WTC11 (cell line): ENCODE measurements around the gene LMO3. TPM values are rescaled to one million over a fixed set of nuclear protein-coding genes. Genes with fewer than 3 reads are reported as not detected.

ENCODE experiments used
- ATAC-seq: fragments of 200-7000 bp; cut with Tn5 transposase; 2 replicates; pipeline ENCODE4 v1.10.0; 2021; ENCODE audit warnings: mild to moderate bottlenecking, moderate library complexity
- CTCF ChIA-PET: fragments of 300-600 bp; sonication (Branson Sonifier 250); formaldehyde crosslinking; loops from one replicate; lab custom pipeline; 2021; ENCODE audit warnings: antibody characterized with exemption; lab: Charles Lee
- POLR2A ChIA-PET: fragments of 350-600 bp; sonication (Branson Sonifier 250); formaldehyde crosslinking; loops from one replicate; lab custom pipeline; 2021; ENCODE audit warnings: antibody characterized with exemption; lab: Charles Lee
- DNase-seq: peaks from one replicate; pipeline ENCODE4 v3.0.0; 2021; ENCODE audit warnings: low spot score
- H3K27ac Mint-ChIP-seq: 2 replicates; pipeline ENCODE4 v1.8.0; 2021; ENCODE audit warnings: mixed read lengths
- H3K27me3 Mint-ChIP-seq: 2 replicates; pipeline ENCODE4 v1.8.0; 2021; ENCODE audit warnings: low read depth, mild to moderate bottlenecking, moderate library complexity, mixed read lengths
- H3K36me3 Mint-ChIP-seq: 2 replicates; pipeline ENCODE4 v1.8.0; 2021; ENCODE audit warnings: mixed read lengths
- H3K4me1 Mint-ChIP-seq: 2 replicates; pipeline ENCODE4 v1.8.0; 2022; ENCODE audit warnings: mixed read lengths
- H3K4me3 Mint-ChIP-seq: 2 replicates; pipeline ENCODE4 v1.8.0; 2021; ENCODE audit warnings: mild to moderate bottlenecking, moderate library complexity, mixed read lengths
- H3K9me3 Mint-ChIP-seq: 2 replicates; pipeline ENCODE4 v1.8.0; 2021; ENCODE audit warnings: mixed read lengths
- AR ChIP-seq: fragments of 250-450 bp; sonication (Bioruptor Pico); IDR thresholded peaks from 2 replicates; pipeline ENCODE4 v1.9.0; 2021; ENCODE audit warnings: mild to moderate bottlenecking
- E2F4 ChIP-seq: sonication (generic); formaldehyde crosslinking; IDR thresholded peaks from 2 replicates; pipeline ENCODE4 v1.8.1; 2022; ENCODE audit warnings: low read depth, mild to moderate bottlenecking, moderate library complexity, missing genetic modification reagents, borderline replicate concordance
- ELF4 ChIP-seq: sonication (generic); formaldehyde crosslinking; IDR thresholded peaks from 2 replicates; pipeline ENCODE4 v1.8.1; 2022; ENCODE audit warnings: low read depth, mild to moderate bottlenecking, moderate library complexity, missing genetic modification reagents
- HMGA2 ChIP-seq: fragments of 250-450 bp; sonication (Bioruptor Pico); IDR thresholded peaks from 2 replicates; pipeline ENCODE4 v1.4.0; 2021; ENCODE audit warnings: mild to moderate bottlenecking, moderate library complexity
- IRF2 ChIP-seq: sonication (generic); formaldehyde crosslinking; IDR thresholded peaks from 2 replicates; pipeline ENCODE4 v1.8.0; 2022; ENCODE audit warnings: low read depth, missing genetic modification reagents, borderline replicate concordance
- NFYB ChIP-seq: sonication (generic); formaldehyde crosslinking; conservative IDR thresholded peaks from 2 replicates; pipeline ENCODE4 v1.8.0; 2022; ENCODE audit warnings: low read depth, missing genetic modification reagents
- PRDM15 ChIP-seq: sonication (generic); formaldehyde crosslinking; IDR thresholded peaks from 2 replicates; pipeline ENCODE4 v1.8.0; 2022; ENCODE audit warnings: missing genetic modification reagents
- SP1 ChIP-seq: sonication (generic); formaldehyde crosslinking; conservative IDR thresholded peaks from 2 replicates; pipeline ENCODE4 v1.8.1; 2022; ENCODE audit warnings: missing genetic modification reagents
- TCF7 ChIP-seq: sonication (generic); formaldehyde crosslinking; IDR thresholded peaks from 2 replicates; pipeline ENCODE4 v1.8.0; 2022; ENCODE audit warnings: mild to moderate bottlenecking, low read depth, missing genetic modification reagents, moderate library complexity
- USF1 ChIP-seq: sonication (generic); formaldehyde crosslinking; IDR thresholded peaks from 2 replicates; pipeline ENCODE4 v1.8.0; 2022; ENCODE audit warnings: mild to moderate bottlenecking, missing genetic modification reagents
- ZBTB21 ChIP-seq: sonication (generic); formaldehyde crosslinking; IDR thresholded peaks from 2 replicates; pipeline ENCODE4 v1.8.1; 2023; ENCODE audit warnings: mild to moderate bottlenecking, missing genetic modification reagents, borderline replicate concordance
- ZNF219 ChIP-seq: sonication (generic); formaldehyde crosslinking; IDR thresholded peaks from 2 replicates; pipeline ENCODE4 v1.8.0; 2023; ENCODE audit warnings: missing genetic modification reagents, mild to moderate bottlenecking, borderline replicate concordance
- ZNF423 ChIP-seq: fragments of 250-450 bp; sonication (Bioruptor Pico); IDR thresholded peaks from 2 replicates; pipeline ENCODE4 v2.1.2; 2022; ENCODE audit warnings: mild to moderate bottlenecking, moderate library complexity
- ZNF532 ChIP-seq: fragments of 250-450 bp; sonication (Bioruptor Pico); IDR thresholded peaks from 2 replicates; pipeline ENCODE4 v1.9.0; 2021; ENCODE audit warnings: mild to moderate bottlenecking, borderline replicate concordance
- total RNA-seq: library from RNA; stranded (reverse); gene quantifications from 3 replicates; pipeline ENCODE4 v1.2.3, GENCODE V29; 2021

Gene LMO3
- total RNA-seq, 1 experiment from 2014 or later: 29.8 TPM

GRCh38 chr12:16599081-16599480 lies 6.9 kb downstream of the LMO3 start (continued):
- TF ChIP-seq ZNF532 (CRISPR knock-in tag) (no peak), E2F4 (no peak), IRF2 (CRISPR knock-in tag) (no peak)

- Mint-ChIP-seq H3K36me3 (no peaks in the 10 kb centered on the region), H3K9me3 (no peaks in the 10 kb centered on the region), H3K4me1 (peaks cover 32% of the 10 kb centered on the region), H3K27me3 (no peaks in the 10 kb centered on the region), H3K4me3 (no peak overlapping the region), H3K27ac (no peak overlapping the region)
- ATAC-seq (no peak), DNase-seq (no peak)
- ChIA-PET POLR2A (no interaction called here), CTCF (no interaction called here)
- no peak for TF ChIP-seq HMGA2 (CRISPR knock-in tag)
- TF ChIP-seq TCF7: no peak
- no peak for TF ChIP-seq ZBTB21 (CRISPR knock-in tag)
- no peak for TF ChIP-seq NFYB (CRISPR knock-in tag)
- TF ChIP-seq USF1: no peak
Measured at GRCh38 chr12:16594797-16595196, 11.2 kb downstream of the LMO3 start.

- POLR2A ChIA-PET: no interaction called here
- CTCF ChIA-PET: no interaction called here
- no peak for ATAC-seq
- H3K9me3 Mint-ChIP-seq: no peaks in the 10 kb centered on the region
- no peaks in the 10 kb centered on the region for H3K27me3 Mint-ChIP-seq
- H3K4me1 Mint-ChIP-seq: peaks cover 30% of the 10 kb centered on the region
- H3K4me3 Mint-ChIP-seq: no peak overlapping the region
- TF ChIP-seq AR (no peak), SP1 (CRISPR knock-in tag) (no peak), ELF4 (CRISPR knock-in tag) (no peak), ZNF423 (CRISPR knock-in tag) (no peak), NFYB (CRISPR knock-in tag) (no peak), ZNF219 (CRISPR knock-in tag) (no peak), PRDM15 (CRISPR knock-in tag) (no peak)
- DNase-seq: no peak
- H3K36me3 Mint-ChIP-seq: no peaks in the 10 kb centered on the region
- no peak overlapping the region for H3K27ac Mint-ChIP-seq
Measured at GRCh38 chr12:16593546-16593945, 12.4 kb downstream of the LMO3 start.
